SKM-1 treated with dmso at 0.1 percent for 144 hours (cell line): ENCODE measurements around the gene ZNF583.

Experiments used
- DNase-seq: peaks from one replicate; lab custom pipeline; 2025; ENCODE audit not compliant: unreplicated experiment; lab: John Stamatoyannopoulos, UW

The ZNF583 gene

GRCh38 chr19:56441206-56441792 lies 37.2 kb downstream of the ZNF583 start:
- no peak for DNase-seq

- DNase-seq: no peak
These were observed 70.2 kb downstream of the ZNF583 start for GRCh38 chr19:56474308-56474707.

DNA sequence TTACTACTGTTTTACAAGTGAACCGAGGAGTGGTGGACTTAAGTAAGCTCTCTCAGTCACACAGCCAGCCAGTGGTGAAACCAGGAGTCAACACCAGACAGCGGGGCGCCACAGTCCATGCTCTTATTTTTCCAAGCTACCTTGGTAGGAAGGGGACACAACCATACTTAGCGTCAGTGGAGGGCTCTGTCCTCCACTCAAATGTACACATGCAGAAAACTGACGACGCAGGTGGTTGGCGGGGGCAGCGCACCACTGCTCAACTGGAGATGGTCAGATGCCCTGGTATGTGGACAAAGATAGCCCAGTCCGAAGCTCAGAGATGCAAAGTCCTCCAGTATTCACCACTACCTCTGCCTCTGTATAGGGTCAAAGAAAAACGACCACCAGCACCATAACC lies 72.0 kb downstream of the ZNF583 start:
- no peak for DNase-seq
